Vagina (tissue), 2 donors: Measurements from ENCODE around the gene ADAMTS6.
"Not testable (repeated sequence)": the region's sequence is repeated elsewhere in the genome, so short reads cannot be mapped to it uniquely, and the experiment has no call there.

ENCODE experiments used
- POLR2A ChIP-seq, 2 donors: fragments of 450-650 bp; IDR thresholded peaks; one replicate each; pipeline ENCODE4 v1.6.1; 2017; ENCODE audit warnings: antibody characterized with exemption in 2 of 2, mild to moderate bottlenecking in 2 of 2, moderate library complexity in 2 of 2
- POLR2AphosphoS5 ChIP-seq, 2 donors: sonication (generic); formaldehyde crosslinking; IDR thresholded peaks; one replicate each; pipeline ENCODE4 v1.9.0; 2017; ENCODE audit warnings: antibody characterized with exemption in 2 of 2, mild to moderate bottlenecking in 2 of 2, low read depth in 1 of 2; ENCODE audit not compliant: insufficient read depth in 1 of 2
- TF ChIP-seq, protein P1 (sequence below), 3 experiments: fragments of 450-650 bp in 2 of 3; fragments of 200-600 bp in 1 of 3; sonication (generic) in 1 of 3; IDR thresholded peaks; one replicate each; pipeline ENCODE4 v1.5.1; 2017 to 2019; ENCODE audit warnings: antibody characterized with exemption in 3 of 3, mild to moderate bottlenecking in 2 of 3, moderate library complexity in 2 of 3

DNA sequence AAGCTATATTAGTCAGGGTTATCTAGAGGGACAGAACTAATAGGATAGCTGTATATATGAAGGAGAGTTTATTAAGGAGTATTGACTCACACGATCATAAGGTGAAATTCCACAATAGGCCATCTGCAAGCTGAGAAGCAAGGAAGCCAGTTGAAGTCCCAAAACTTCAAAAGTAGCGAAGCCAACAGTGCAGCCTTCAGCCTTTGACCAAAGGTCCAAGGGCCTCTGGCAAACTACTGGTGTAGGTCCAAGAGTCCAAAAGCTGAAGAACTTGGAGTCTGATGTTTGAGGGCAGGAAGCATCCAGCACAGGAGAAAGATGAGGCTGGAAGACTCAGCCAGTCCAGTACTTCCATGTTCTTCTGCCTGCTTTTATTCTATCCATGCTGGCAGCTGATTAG is 5.1 kb upstream of the ADAMTS6 start:
- TF ChIP-seq, protein P1, sequence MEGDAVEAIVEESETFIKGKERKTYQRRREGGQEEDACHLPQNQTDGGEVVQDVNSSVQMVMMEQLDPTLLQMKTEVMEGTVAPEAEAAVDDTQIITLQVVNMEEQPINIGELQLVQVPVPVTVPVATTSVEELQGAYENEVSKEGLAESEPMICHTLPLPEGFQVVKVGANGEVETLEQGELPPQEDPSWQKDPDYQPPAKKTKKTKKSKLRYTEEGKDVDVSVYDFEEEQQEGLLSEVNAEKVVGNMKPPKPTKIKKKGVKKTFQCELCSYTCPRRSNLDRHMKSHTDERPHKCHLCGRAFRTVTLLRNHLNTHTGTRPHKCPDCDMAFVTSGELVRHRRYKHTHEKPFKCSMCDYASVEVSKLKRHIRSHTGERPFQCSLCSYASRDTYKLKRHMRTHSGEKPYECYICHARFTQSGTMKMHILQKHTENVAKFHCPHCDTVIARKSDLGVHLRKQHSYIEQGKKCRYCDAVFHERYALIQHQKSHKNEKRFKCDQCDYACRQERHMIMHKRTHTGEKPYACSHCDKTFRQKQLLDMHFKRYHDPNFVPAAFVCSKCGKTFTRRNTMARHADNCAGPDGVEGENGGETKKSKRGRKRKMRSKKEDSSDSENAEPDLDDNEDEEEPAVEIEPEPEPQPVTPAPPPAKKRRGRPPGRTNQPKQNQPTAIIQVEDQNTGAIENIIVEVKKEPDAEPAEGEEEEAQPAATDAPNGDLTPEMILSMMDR (IDR thresholded peaks at IDR 0.05): not testable (repeated sequence)
- not testable (repeated sequence) for TF ChIP-seq POLR2AphosphoS5 (IDR thresholded peaks at IDR 0.05; ENCODE audit: insufficient read depth in 1 of 2, low read depth in 1 of 2); POLR2A (IDR thresholded peaks at IDR 0.05)
